ENCODE results near the gene ZFPL1.

GRCh38 chr11:65065851-65066250 lies 18.2 kb upstream of the ZFPL1 start:
- no peak for TF ChIP-seq POLR2AphosphoS5 (IDR thresholded peaks at IDR 0.05; ENCODE audit: low read depth, low read length)
- no peak for TF ChIP-seq SIN3A (IDR thresholded peaks at IDR 0.05; ENCODE audit: borderline replicate concordance, insufficient read depth, low read length)
- TF ChIP-seq REST (IDR thresholded peaks at IDR 0.05; ENCODE audit: insufficient read depth in 1 of 2, low read depth in 2 of 2, low read length in 2 of 2), result no peak
- TF ChIP-seq TAF1 (IDR thresholded peaks at IDR 0.05; ENCODE audit: borderline replicate concordance, insufficient read depth, low read length), result no peak

All from PFSK-1 (cell line).